ENCODE data around the gene LRCH1.

LRCH1 gene

GRCh38 chr13:46778095-46778494 lies 225.1 kb downstream of the LRCH1 start:
- TF ChIP-seq MAX (IDR thresholded peaks at IDR 0.05) (no peak), TAF1 (IDR thresholded peaks at IDR 0.05; ENCODE audit: low read depth) (no peak), USF1 (IDR thresholded peaks at IDR 0.05) (no peak), RAD21 (IDR thresholded peaks at IDR 0.05; ENCODE audit: low read depth) (no peak), FOXM1 (IDR thresholded peaks at IDR 0.05; ENCODE audit: borderline replicate concordance, low read depth) (no peak), ZBTB7A (IDR thresholded peaks at IDR 0.05; ENCODE audit: low read depth) (no peak), TEAD4 (IDR thresholded peaks at IDR 0.05) (no peak), CEBPB (IDR thresholded peaks at IDR 0.05) (no peak), YY1 (IDR thresholded peaks at IDR 0.05; ENCODE audit: low read depth) (no peak), REST (IDR thresholded peaks at IDR 0.05; ENCODE audit: low read depth) (no peak), NFIC (IDR thresholded peaks at IDR 0.05) (no peak), CREB1 (IDR thresholded peaks at IDR 0.05; ENCODE audit: low read depth) (no peak), EGR1 (IDR thresholded peaks at IDR 0.05) (no peak), EP300 (IDR thresholded peaks at IDR 0.05; ENCODE audit: borderline replicate concordance) (no peak), TCF12 (IDR thresholded peaks at IDR 0.05; ENCODE audit: low read depth) (no peak)

- TF ChIP-seq TEAD4 (IDR thresholded peaks at IDR 0.05) (peak; percentile 32; the same call in 1 of the 2 replicates), MAX (IDR thresholded peaks at IDR 0.05) (no peak), NFIC (IDR thresholded peaks at IDR 0.05) (peak; percentile 55; the same call in 1 of the 2 replicates)
Measured at GRCh38 chr13:46778890-46779289, 225.9 kb downstream of the LRCH1 start.

- TF ChIP-seq ZBTB7A (IDR thresholded peaks at IDR 0.05; ENCODE audit: low read depth) (no peak), USF1 (IDR thresholded peaks at IDR 0.05) (no peak), TEAD4 (IDR thresholded peaks at IDR 0.05) (no peak), YY1 (IDR thresholded peaks at IDR 0.05; ENCODE audit: low read depth) (no peak), EGR1 (IDR thresholded peaks at IDR 0.05) (no peak), TAF1 (IDR thresholded peaks at IDR 0.05; ENCODE audit: low read depth) (no peak), CEBPB (IDR thresholded peaks at IDR 0.05) (no peak), RAD21 (IDR thresholded peaks at IDR 0.05; ENCODE audit: low read depth) (no peak), EP300 (IDR thresholded peaks at IDR 0.05; ENCODE audit: borderline replicate concordance) (no peak), CREB1 (IDR thresholded peaks at IDR 0.05; ENCODE audit: low read depth) (no peak), NFIC (IDR thresholded peaks at IDR 0.05) (no peak), MAX (IDR thresholded peaks at IDR 0.05) (no peak), REST (IDR thresholded peaks at IDR 0.05; ENCODE audit: low read depth) (no peak), FOXM1 (IDR thresholded peaks at IDR 0.05; ENCODE audit: borderline replicate concordance, low read depth) (no peak)
Measured at GRCh38 chr13:46782066-46782465, 229.1 kb downstream of the LRCH1 start.

- TF ChIP-seq EGR1 (IDR thresholded peaks at IDR 0.05) (no peak), YY1 (IDR thresholded peaks at IDR 0.05; ENCODE audit: low read depth) (no peak), CEBPB (IDR thresholded peaks at IDR 0.05) (no peak), USF1 (IDR thresholded peaks at IDR 0.05) (no peak), TCF12 (IDR thresholded peaks at IDR 0.05; ENCODE audit: low read depth) (no peak), RAD21 (IDR thresholded peaks at IDR 0.05; ENCODE audit: low read depth) (no peak), ZBTB7A (IDR thresholded peaks at IDR 0.05; ENCODE audit: low read depth) (no peak), REST (IDR thresholded peaks at IDR 0.05; ENCODE audit: low read depth) (no peak), EP300 (IDR thresholded peaks at IDR 0.05; ENCODE audit: borderline replicate concordance) (no peak)
Measured at GRCh38 chr13:46782691-46783090, 229.7 kb downstream of the LRCH1 start.
